ENCODE data around the gene TRAM2. TPM values are rescaled to one million over a fixed set of nuclear protein-coding genes. Genes with fewer than 3 reads are reported as not detected.

TRAM2 gene
- total RNA-seq, 1 experiment from 2014 or later, result 21.3 TPM

GRCh38 chr6:52539607-52540006 is 37.3 kb downstream of the TRAM2 start:
- no peaks in the 10 kb centered on the region for H3K27me3 ChIP-seq (ENCODE audit: insufficient read depth, low read length)
- no peak overlapping the region for H3K9ac ChIP-seq (ENCODE audit: low read length)
- no peak overlapping the region for H3K27ac ChIP-seq (ENCODE audit: low read depth, low read length)
- TF ChIP-seq ZBTB33 (IDR thresholded peaks at IDR 0.05; ENCODE audit: extremely low read depth, insufficient replicate concordance, low read length) (no peak), YY1 (IDR thresholded peaks at IDR 0.05; ENCODE audit: extremely low read depth, insufficient replicate concordance, low read depth, low read length) (no peak), TCF7L2 (IDR thresholded peaks at IDR 0.05; ENCODE audit: borderline replicate concordance, extremely low read depth, insufficient read depth, insufficient read length) (no peak), EGR1 (IDR thresholded peaks at IDR 0.05; ENCODE audit: low read depth) (no peak), ZFX (IDR thresholded peaks at IDR 0.05) (no peak), POLR2AphosphoS5 (IDR thresholded peaks at IDR 0.05; ENCODE audit: low read depth, low read length) (no peak), SP1 (IDR thresholded peaks at IDR 0.05; ENCODE audit: low read depth) (no peak), SRF (IDR thresholded peaks at IDR 0.05; ENCODE audit: low read depth) (no peak), SIN3A (IDR thresholded peaks at IDR 0.05; ENCODE audit: low read depth) (no peak), ELF1 (IDR thresholded peaks at IDR 0.05; ENCODE audit: borderline replicate concordance, low read depth) (no peak), CTCF (IDR thresholded peaks at IDR 0.05 in 2 of 3, conservative IDR thresholded peaks at IDR 0.05 in 1 of 3; ENCODE audit: borderline replicate concordance in 1 of 3, insufficient read depth in 1 of 3, low read depth in 2 of 3, low read length in 2 of 3) (no peak), ZNF274 (IDR thresholded peaks at IDR 0.05; ENCODE audit: low read depth, low read length) (no peak), MAX (IDR thresholded peaks at IDR 0.05) (no peak), EZH2 (IDR thresholded peaks at IDR 0.05) (no peak), CBX3 (IDR thresholded peaks at IDR 0.05; ENCODE audit: low read depth) (no peak), POLR2A (IDR thresholded peaks at IDR 0.05; ENCODE audit: borderline replicate concordance, extremely low read depth, insufficient read depth, insufficient read length) (no peak)
- BruUV-seq (replicated peaks), result no TSS peak
- no peaks in the 10 kb centered on the region for H3K9me3 ChIP-seq (ENCODE audit: control insufficient read depth in 1 of 2, insufficient read depth in 1 of 2, low read depth in 1 of 2, low read length in 2 of 2)
- ChIA-PET RAD21 (ENCODE audit: low non-redundant PET in 1 of 2, low total read pairs in 2 of 2, uncharacterized antibody in 2 of 2, unreplicated experiment in 2 of 2) (no interaction called here), POLR2A (no interaction called here), CTCF (no interaction called here)
- ATAC-seq (no peak), DNase-seq (ENCODE audit: low read depth, low spot score) (no peak)
- H3K9me2 ChIP-seq (ENCODE audit: insufficient read depth), result no peaks in the 10 kb centered on the region
- intact Hi-C loops (cut with micrococcal nuclease), result no loop called here
- no peaks in the 10 kb centered on the region for H3K36me3 ChIP-seq (ENCODE audit: control insufficient read depth in 1 of 2, insufficient read depth in 2 of 2, low read length in 2 of 2)
- no peak overlapping the region for H2AFZ ChIP-seq (ENCODE audit: low read depth, low read length, poor library complexity, severe bottlenecking)
- H3K4me2 ChIP-seq (ENCODE audit: low read length), result no peak overlapping the region
- peaks cover 7 to 25% of the 10 kb centered on the region in 2 experiments; a peak in 3 of 4 replicates for H3K4me1 ChIP-seq (ENCODE audit: control insufficient read depth in 1 of 2, insufficient read depth in 2 of 2, low read length in 2 of 2)
- no peak overlapping the region for H3K4me3 ChIP-seq (replicated peaks in 1 of 2; ENCODE audit: low read depth in 1 of 2, low read length in 2 of 2)
- no peaks in the 10 kb centered on the region for H4K20me1 ChIP-seq (ENCODE audit: insufficient read depth)
- peaks cover 23% of the 10 kb centered on the region for H3K79me2 ChIP-seq (ENCODE audit: insufficient read depth, low read length)
